H1 (cell line): ENCODE data around the gene DPYSL4. TPM values are rescaled to one million over a fixed set of nuclear protein-coding genes. Genes with fewer than 3 reads are reported as not detected.

Experiments used
- ASH2L ChIP-seq: fragments of 200-600, 300-600 bp; sonication (generic); IDR thresholded peaks from one replicate; pipeline ENCODE4 v1.7.1; 2017; ENCODE audit warnings: low read length
- BCL11A ChIP-seq, 2 experiments: IDR thresholded peaks; one replicate each; pipeline ENCODE4 v1.6.1; 2011; ENCODE audit warnings: low read depth in 2 of 2, low read length in 2 of 2, mild to moderate bottlenecking in 2 of 2
- CBX5 ChIP-seq: fragments of 300-800, 300-1000 bp; sonication (generic); IDR thresholded peaks from 2 replicates; pipeline ENCODE4 v1.7.1; 2016; ENCODE audit warnings: antibody characterized with exemption, low read length, low read depth
- CBX8 ChIP-seq: fragments of 300-800, 300-1000 bp; sonication (generic); IDR thresholded peaks from 2 replicates; pipeline ENCODE4 v1.7.1; 2016; ENCODE audit warnings: low read depth, low read length, borderline replicate concordance
- EGR1 ChIP-seq: IDR thresholded peaks from 2 replicates; pipeline ENCODE4 v1.6.1; 2011; ENCODE audit warnings: low read depth, low read length, borderline replicate concordance
- EP300 ChIP-seq, 2 experiments: IDR thresholded peaks; 1 replicate in 1 of 2; 2 replicates in 1 of 2; pipeline ENCODE4 v1.6.1; 2011 to 2012; ENCODE audit warnings: low read depth in 2 of 2, low read length in 2 of 2, mild to moderate bottlenecking in 2 of 2, borderline replicate concordance in 1 of 2, inconsistent platforms in 1 of 2, moderate library complexity in 1 of 2
- GTF2F1 ChIP-seq: IDR thresholded peaks from 2 replicates; pipeline ENCODE4 v1.6.1; 2012; ENCODE audit warnings: low read depth, low read length, improper control_type of control experiment, borderline replicate concordance
- polyA plus RNA-seq, 7 experiments: library from polyadenylated mRNA; depleted of rRNA in 3 of 7; stranded (reverse) in 5 of 7; unstranded in 2 of 7; fragments of >200 nt in 5 of 7; fragments of 200-250 nt in 2 of 7; gene quantifications; 1 replicate in 5 of 7; 2 replicates in 1 of 7; 4 replicates in 1 of 7; pipeline versions ENCODE4 v1.2.1 to v1.2.3, GENCODE V29; 2011 to 2013; ENCODE audit warnings: missing spikeins in 2 of 7, mixed read lengths in 2 of 7
- total RNA-seq: library from RNA; stranded (reverse); fragmentation: NEBNext Ultra II Directional; extraction: Animal tissue kit (Norgen Biotek cat#: 25700); gene quantifications from 2 replicates; pipeline ENCODE4 v1.2.1, GENCODE V29; 2021
- TF ChIP-seq, protein P1 (sequence below): fragments of 300-600 bp; sonication (generic); IDR thresholded peaks from 2 replicates; pipeline ENCODE4 v1.7.1; 2012; ENCODE audit warnings: low read length, moderate library complexity, mild to moderate bottlenecking, inconsistent platforms; ENCODE audit not compliant: insufficient replicate concordance
- TF ChIP-seq, protein P2 (sequence below): IDR thresholded peaks from 2 replicates; pipeline ENCODE4 v1.6.1; 2011; ENCODE audit warnings: low read length, improper control_type of control experiment

DPYSL4 gene
- total and polyA plus RNA-seq, 2 of the 8 experiments (the other 6 are each of a cell fraction or from before 2014, with no cell fraction given) = 12.9 to 15.2 TPM

DNA sequence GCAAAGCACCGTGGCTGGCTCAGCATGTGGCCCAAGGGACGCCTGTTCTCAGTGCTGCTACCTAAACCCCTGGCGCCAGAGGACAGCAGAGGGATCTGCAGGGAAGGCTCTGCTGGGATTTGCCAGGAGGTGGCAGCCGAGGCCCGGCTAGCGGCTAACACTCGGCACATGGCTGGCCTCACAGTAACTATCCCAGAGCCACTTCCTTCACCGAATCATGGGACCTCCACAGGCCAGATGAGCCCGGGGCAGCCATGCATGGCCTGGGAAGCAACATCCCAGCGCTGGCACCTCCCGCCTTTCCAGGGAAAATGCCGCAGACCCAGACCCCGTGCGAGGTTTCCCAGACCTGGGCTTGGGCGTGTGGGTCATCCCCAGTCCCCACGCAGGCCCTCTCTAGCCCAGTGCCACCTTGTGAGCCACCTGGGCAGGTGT, 36.4 kb downstream of the DPYSL4 start (continued):
- TF ChIP-seq, protein P1, sequence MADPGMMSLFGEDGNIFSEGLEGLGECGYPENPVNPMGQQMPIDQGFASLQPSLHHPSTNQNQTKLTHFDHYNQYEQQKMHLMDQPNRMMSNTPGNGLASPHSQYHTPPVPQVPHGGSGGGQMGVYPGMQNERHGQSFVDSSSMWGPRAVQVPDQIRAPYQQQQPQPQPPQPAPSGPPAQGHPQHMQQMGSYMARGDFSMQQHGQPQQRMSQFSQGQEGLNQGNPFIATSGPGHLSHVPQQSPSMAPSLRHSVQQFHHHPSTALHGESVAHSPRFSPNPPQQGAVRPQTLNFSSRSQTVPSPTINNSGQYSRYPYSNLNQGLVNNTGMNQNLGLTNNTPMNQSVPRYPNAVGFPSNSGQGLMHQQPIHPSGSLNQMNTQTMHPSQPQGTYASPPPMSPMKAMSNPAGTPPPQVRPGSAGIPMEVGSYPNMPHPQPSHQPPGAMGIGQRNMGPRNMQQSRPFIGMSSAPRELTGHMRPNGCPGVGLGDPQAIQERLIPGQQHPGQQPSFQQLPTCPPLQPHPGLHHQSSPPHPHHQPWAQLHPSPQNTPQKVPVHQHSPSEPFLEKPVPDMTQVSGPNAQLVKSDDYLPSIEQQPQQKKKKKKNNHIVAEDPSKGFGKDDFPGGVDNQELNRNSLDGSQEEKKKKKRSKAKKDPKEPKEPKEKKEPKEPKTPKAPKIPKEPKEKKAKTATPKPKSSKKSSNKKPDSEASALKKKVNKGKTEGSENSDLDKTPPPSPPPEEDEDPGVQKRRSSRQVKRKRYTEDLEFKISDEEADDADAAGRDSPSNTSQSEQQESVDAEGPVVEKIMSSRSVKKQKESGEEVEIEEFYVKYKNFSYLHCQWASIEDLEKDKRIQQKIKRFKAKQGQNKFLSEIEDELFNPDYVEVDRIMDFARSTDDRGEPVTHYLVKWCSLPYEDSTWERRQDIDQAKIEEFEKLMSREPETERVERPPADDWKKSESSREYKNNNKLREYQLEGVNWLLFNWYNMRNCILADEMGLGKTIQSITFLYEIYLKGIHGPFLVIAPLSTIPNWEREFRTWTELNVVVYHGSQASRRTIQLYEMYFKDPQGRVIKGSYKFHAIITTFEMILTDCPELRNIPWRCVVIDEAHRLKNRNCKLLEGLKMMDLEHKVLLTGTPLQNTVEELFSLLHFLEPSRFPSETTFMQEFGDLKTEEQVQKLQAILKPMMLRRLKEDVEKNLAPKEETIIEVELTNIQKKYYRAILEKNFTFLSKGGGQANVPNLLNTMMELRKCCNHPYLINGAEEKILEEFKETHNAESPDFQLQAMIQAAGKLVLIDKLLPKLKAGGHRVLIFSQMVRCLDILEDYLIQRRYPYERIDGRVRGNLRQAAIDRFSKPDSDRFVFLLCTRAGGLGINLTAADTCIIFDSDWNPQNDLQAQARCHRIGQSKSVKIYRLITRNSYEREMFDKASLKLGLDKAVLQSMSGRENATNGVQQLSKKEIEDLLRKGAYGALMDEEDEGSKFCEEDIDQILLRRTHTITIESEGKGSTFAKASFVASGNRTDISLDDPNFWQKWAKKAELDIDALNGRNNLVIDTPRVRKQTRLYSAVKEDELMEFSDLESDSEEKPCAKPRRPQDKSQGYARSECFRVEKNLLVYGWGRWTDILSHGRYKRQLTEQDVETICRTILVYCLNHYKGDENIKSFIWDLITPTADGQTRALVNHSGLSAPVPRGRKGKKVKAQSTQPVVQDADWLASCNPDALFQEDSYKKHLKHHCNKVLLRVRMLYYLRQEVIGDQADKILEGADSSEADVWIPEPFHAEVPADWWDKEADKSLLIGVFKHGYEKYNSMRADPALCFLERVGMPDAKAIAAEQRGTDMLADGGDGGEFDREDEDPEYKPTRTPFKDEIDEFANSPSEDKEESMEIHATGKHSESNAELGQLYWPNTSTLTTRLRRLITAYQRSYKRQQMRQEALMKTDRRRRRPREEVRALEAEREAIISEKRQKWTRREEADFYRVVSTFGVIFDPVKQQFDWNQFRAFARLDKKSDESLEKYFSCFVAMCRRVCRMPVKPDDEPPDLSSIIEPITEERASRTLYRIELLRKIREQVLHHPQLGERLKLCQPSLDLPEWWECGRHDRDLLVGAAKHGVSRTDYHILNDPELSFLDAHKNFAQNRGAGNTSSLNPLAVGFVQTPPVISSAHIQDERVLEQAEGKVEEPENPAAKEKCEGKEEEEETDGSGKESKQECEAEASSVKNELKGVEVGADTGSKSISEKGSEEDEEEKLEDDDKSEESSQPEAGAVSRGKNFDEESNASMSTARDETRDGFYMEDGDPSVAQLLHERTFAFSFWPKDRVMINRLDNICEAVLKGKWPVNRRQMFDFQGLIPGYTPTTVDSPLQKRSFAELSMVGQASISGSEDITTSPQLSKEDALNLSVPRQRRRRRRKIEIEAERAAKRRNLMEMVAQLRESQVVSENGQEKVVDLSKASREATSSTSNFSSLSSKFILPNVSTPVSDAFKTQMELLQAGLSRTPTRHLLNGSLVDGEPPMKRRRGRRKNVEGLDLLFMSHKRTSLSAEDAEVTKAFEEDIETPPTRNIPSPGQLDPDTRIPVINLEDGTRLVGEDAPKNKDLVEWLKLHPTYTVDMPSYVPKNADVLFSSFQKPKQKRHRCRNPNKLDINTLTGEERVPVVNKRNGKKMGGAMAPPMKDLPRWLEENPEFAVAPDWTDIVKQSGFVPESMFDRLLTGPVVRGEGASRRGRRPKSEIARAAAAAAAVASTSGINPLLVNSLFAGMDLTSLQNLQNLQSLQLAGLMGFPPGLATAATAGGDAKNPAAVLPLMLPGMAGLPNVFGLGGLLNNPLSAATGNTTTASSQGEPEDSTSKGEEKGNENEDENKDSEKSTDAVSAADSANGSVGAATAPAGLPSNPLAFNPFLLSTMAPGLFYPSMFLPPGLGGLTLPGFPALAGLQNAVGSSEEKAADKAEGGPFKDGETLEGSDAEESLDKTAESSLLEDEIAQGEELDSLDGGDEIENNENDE = no peak
- TF ChIP-seq ASH2L (no peak), EP300 (IDR thresholded peaks at IDR 0.05; ENCODE audit: borderline replicate concordance in 1 of 2, low read depth in 2 of 2, low read length in 2 of 2) (no peak), BCL11A (IDR thresholded peaks at IDR 0.05; ENCODE audit: low read depth in 2 of 2, low read length in 2 of 2) (no peak), EGR1 (peak; percentile 67; the same call in 1 of the 2 replicates), CBX8 (no peak), GTF2F1 (no peak), CBX5 (no peak)
- TF ChIP-seq, protein P2, sequence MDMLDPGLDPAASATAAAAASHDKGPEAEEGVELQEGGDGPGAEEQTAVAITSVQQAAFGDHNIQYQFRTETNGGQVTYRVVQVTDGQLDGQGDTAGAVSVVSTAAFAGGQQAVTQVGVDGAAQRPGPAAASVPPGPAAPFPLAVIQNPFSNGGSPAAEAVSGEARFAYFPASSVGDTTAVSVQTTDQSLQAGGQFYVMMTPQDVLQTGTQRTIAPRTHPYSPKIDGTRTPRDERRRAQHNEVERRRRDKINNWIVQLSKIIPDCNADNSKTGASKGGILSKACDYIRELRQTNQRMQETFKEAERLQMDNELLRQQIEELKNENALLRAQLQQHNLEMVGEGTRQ = no peak
